HL-60 (cell line): ENCODE results near the gene TAOK3.

Source experiments
- DNase-seq, 2 experiments: peaks; one replicate each; pipeline ENCODE4 v3.0.0-alpha.2; 2010 to 2020; ENCODE audit warnings: low read depth in 1 of 2, low spot score in 1 of 2
- H3K27ac ChIP-seq: fragments of 250-450 bp; sonication (Bioruptor Pico); replicated peaks from 2 replicates; pipeline ENCODE4 v1.5.1; 2020; ENCODE audit warnings: mild to moderate bottlenecking, moderate library complexity
- H3K27me3 ChIP-seq: fragments of 250-450 bp; sonication (Bioruptor Pico); 2 replicates; pipeline ENCODE4 v1.5.1; 2021; ENCODE audit warnings: mild to moderate bottlenecking, moderate library complexity; ENCODE audit not compliant: insufficient read depth, poor library complexity, severe bottlenecking
- H3K4me3 ChIP-seq: replicated peaks from 2 replicates; pipeline ENCODE4 v1.5.1; 2011; ENCODE audit warnings: mild to moderate bottlenecking, control low read depth, low read length; ENCODE audit not compliant: insufficient read depth
- CTCF ChIP-seq: IDR thresholded peaks from one replicate; pipeline ENCODE4 v1.5.1; 2011; ENCODE audit warnings: low read length, control low read depth, inconsistent platforms; ENCODE audit not compliant: insufficient read depth
- GABPA ChIP-seq: IDR thresholded peaks from 2 replicates; pipeline ENCODE4 v1.6.1; 2012; ENCODE audit warnings: low read depth
- POLR2AphosphoS5 ChIP-seq: IDR thresholded peaks from 2 replicates; pipeline ENCODE4 v1.6.1; 2012; ENCODE audit warnings: low read depth
- REST ChIP-seq: IDR thresholded peaks from 2 replicates; pipeline ENCODE4 v1.6.1; 2012; ENCODE audit warnings: low read depth; ENCODE audit not compliant: insufficient replicate concordance
- SPI1 ChIP-seq: IDR thresholded peaks from 2 replicates; pipeline ENCODE4 v1.6.1; 2012; ENCODE audit warnings: low read depth, mild to moderate bottlenecking, borderline replicate concordance

The TAOK3 gene

GRCh38 chr12:118188690-118189371 lies 183.9 kb downstream of the TAOK3 start:
- DNase-seq, result no peak
- no peak for TF ChIP-seq CTCF
- TF ChIP-seq SPI1, result peak; percentile 79; the same call in 1 of the 2 replicates
- H3K4me3 ChIP-seq, result no peak overlapping the region
- no peak overlapping the region for H3K27ac ChIP-seq
- H3K27me3 ChIP-seq, result no peaks in the 10 kb centered on the region

GRCh38 chr12:118187751-118188435 lies 184.8 kb downstream of the TAOK3 start:
- no peak for TF ChIP-seq REST
- no peak for TF ChIP-seq POLR2AphosphoS5
- TF ChIP-seq SPI1, result no peak
- TF ChIP-seq CTCF, result no peak
- TF ChIP-seq GABPA, result no peak
- H3K4me3 ChIP-seq, result no peak overlapping the region
- no peak for DNase-seq
- no peaks in the 10 kb centered on the region for H3K27me3 ChIP-seq
- H3K27ac ChIP-seq, result no peak overlapping the region

GRCh38 chr12:118185602-118186397 lies 186.9 kb downstream of the TAOK3 start:
- no peak for DNase-seq
- Histone ChIP-seq H3K27ac (no peak overlapping the region), H3K4me3 (no peak overlapping the region), H3K27me3 (no peaks in the 10 kb centered on the region)
- TF ChIP-seq POLR2AphosphoS5, result no peak
- TF ChIP-seq GABPA, result no peak
- TF ChIP-seq CTCF, result no peak
- TF ChIP-seq REST, result no peak
- no peak for TF ChIP-seq SPI1
